ENCODE results near the gene OR5M11. TPM values are rescaled to one million over a fixed set of nuclear protein-coding genes. Genes with fewer than 3 reads are reported as not detected.

OR5M11 gene
- total and polyA plus RNA-seq, 2 donors (not counting 3 experiments of a cell fraction or from before 2014, with no cell fraction given) = not detected

DNA sequence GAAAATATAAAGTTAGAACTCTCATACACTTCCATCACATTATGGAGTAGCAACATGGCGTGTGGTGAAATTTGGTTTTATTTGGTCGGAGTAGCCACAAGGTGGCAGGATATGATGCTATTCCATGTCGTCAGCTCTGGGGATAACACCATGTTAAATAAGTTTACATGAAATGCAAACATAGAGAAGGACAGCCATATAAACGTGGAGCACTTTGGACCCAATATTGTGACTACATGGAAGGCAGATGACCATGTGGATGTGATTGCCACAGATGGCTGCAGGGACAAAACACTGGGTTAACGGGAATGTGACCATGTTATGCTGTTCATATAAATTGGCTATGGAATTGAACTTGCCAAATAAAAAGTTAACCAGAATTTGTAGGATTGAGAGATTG is 21.0 kb downstream of the OR5M11 start:
- TF ChIP-seq MYC (IDR thresholded peaks at IDR 0.05; ENCODE audit: low read depth, low read length) = no peak
- TF ChIP-seq EZH2 (IDR thresholded peaks at IDR 0.05; ENCODE audit: borderline replicate concordance, low read depth, low read length, severe bottlenecking) = no peak
- TF ChIP-seq, protein P1, sequence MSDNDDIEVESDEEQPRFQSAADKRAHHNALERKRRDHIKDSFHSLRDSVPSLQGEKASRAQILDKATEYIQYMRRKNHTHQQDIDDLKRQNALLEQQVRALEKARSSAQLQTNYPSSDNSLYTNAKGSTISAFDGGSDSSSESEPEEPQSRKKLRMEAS (IDR thresholded peaks at IDR 0.05; ENCODE audit: insufficient read depth, insufficient read length) = no peak
- no peak for TF ChIP-seq POLR2A (IDR thresholded peaks at IDR 0.05; ENCODE audit: low read depth, low read length)
- no peak for TF ChIP-seq GATA2 (IDR thresholded peaks at IDR 0.05; ENCODE audit: insufficient read depth, insufficient read length, low read depth, low read length)
- no peak for TF ChIP-seq FOS (IDR thresholded peaks at IDR 0.05; ENCODE audit: borderline replicate concordance, insufficient read depth, low read length)
- TF ChIP-seq POLR2AphosphoS5 (IDR thresholded peaks at IDR 0.05; ENCODE audit: insufficient read depth, low read depth, low read length) = no peak
- TF ChIP-seq JUN (IDR thresholded peaks at IDR 0.05; ENCODE audit: borderline replicate concordance, insufficient read depth, insufficient read length, low read depth) = no peak
- TF ChIP-seq, protein P2, sequence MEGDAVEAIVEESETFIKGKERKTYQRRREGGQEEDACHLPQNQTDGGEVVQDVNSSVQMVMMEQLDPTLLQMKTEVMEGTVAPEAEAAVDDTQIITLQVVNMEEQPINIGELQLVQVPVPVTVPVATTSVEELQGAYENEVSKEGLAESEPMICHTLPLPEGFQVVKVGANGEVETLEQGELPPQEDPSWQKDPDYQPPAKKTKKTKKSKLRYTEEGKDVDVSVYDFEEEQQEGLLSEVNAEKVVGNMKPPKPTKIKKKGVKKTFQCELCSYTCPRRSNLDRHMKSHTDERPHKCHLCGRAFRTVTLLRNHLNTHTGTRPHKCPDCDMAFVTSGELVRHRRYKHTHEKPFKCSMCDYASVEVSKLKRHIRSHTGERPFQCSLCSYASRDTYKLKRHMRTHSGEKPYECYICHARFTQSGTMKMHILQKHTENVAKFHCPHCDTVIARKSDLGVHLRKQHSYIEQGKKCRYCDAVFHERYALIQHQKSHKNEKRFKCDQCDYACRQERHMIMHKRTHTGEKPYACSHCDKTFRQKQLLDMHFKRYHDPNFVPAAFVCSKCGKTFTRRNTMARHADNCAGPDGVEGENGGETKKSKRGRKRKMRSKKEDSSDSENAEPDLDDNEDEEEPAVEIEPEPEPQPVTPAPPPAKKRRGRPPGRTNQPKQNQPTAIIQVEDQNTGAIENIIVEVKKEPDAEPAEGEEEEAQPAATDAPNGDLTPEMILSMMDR (IDR thresholded peaks at IDR 0.05; ENCODE audit: extremely low read depth in 1 of 2, insufficient read depth in 1 of 2, low read depth in 1 of 2, low read length in 2 of 2) = no peak
- DNase-seq (ENCODE audit: low read depth, low spot score) (no peak), FAIRE-seq (no peak)
- intact Hi-C loops (cut with micrococcal nuclease) (no loop called here), dilution Hi-C loops (cut with MboI; ENCODE audit: extremely low pct_ligation_motif_present, low sequenced_read_pairs) (no loop called here)
- BruUV-seq (replicated peaks) = no TSS peak
- H3K9me3 ChIP-seq (replicated peaks; ENCODE audit: control insufficient read depth, insufficient read depth, low read length) = peaks cover 5% of the 10 kb centered on the region
- H3K9ac ChIP-seq (replicated peaks; ENCODE audit: extremely low read depth, insufficient read depth, low read length) = no peak overlapping the region
- no peaks in the 10 kb centered on the region for H3K79me2 ChIP-seq (ENCODE audit: control insufficient read depth, insufficient read depth, low read length)
- H3K27ac ChIP-seq (ENCODE audit: insufficient read depth, low read depth, low read length) = no peak overlapping the region
- no peaks in the 10 kb centered on the region for H4K20me1 ChIP-seq (replicated peaks; ENCODE audit: control insufficient read depth, extremely low read depth, insufficient read depth, low read length)
- no peaks in the 10 kb centered on the region for H3K4me1 ChIP-seq (ENCODE audit: control insufficient read depth, extremely low read depth, insufficient read depth, low read length)
- H3K9me1 ChIP-seq (replicated peaks; ENCODE audit: control insufficient read depth, extremely low read depth, insufficient read depth, low read length) = no peaks in the 10 kb centered on the region
- H3K4me2 ChIP-seq (ENCODE audit: insufficient read depth, low read length) = no peak overlapping the region
- ChIA-PET CTCF (no interaction called here), POLR2A (no interaction called here)
- H3K4me3 ChIP-seq (replicated peaks in 1 of 3; ENCODE audit: insufficient read depth in 1 of 3, low read depth in 1 of 3, low read length in 3 of 3) = no peak overlapping the region
- no peaks in the 10 kb centered on the region for H3K36me3 ChIP-seq (ENCODE audit: control insufficient read depth in 2 of 2, extremely low read depth in 1 of 2, insufficient read depth in 2 of 2, low read length in 2 of 2)
- H2AFZ ChIP-seq (ENCODE audit: low read depth, low read length) = no peak overlapping the region
- H3K27me3 ChIP-seq (ENCODE audit: control insufficient read depth in 2 of 2, insufficient read depth in 2 of 2, low read length in 2 of 2) = no peaks in the 10 kb centered on the region

All from endothelial cell of umbilical vein (primary cell).